HG03139 (cell line): ENCODE measurements around the gene ZFHX2.

Experiments
- ATAC-seq: cut with Tn5 transposase; IDR thresholded peaks from one replicate; pipeline ENCODE4 v1.9.1; 2021; ENCODE audit not compliant: unreplicated experiment

Gene ZFHX2

GRCh38 chr14:23561873-23562821 is 10.6 kb upstream of the ZFHX2 start:
- no peak for ATAC-seq

GRCh38 chr14:23561259-23561658 is 9.7 kb upstream of the ZFHX2 start:
- no peak for ATAC-seq

GRCh38 chr14:23559926-23560520 is 8.5 kb upstream of the ZFHX2 start:
- no peak for ATAC-seq

GRCh38 chr14:23559010-23559925 is 7.7 kb upstream of the ZFHX2 start:
- ATAC-seq = no peak

GRCh38 chr14:23558346-23559009 is 6.9 kb upstream of the ZFHX2 start:
- no peak for ATAC-seq

- ATAC-seq = no peak
Measured at GRCh38 chr14:23557946-23558345, 6.4 kb upstream of the ZFHX2 start.

- ATAC-seq = no peak
Measured at GRCh38 chr14:23557521-23557920, 6.0 kb upstream of the ZFHX2 start.

- ATAC-seq = no peak
Measured at GRCh38 chr14:23556700-23557440, 5.3 kb upstream of the ZFHX2 start.

- peak; percentile 69 for ATAC-seq
Measured at GRCh38 chr14:23555882-23556699, 4.5 kb upstream of the ZFHX2 start, which contains the start of gene THTPA. Gene THTPA (plus strand): TSS chr14:23556271. CDS start chr14:23556758, 487 bp downstream.

GRCh38 chr14:23555533-23555881 is 3.9 kb upstream of the ZFHX2 start:
- no peak for ATAC-seq

- no peak for ATAC-seq
Measured at GRCh38 chr14:23550812-23551265, 726 bp downstream of the ZFHX2 start.

GRCh38 chr14:23550131-23550811 is 1.3 kb downstream of the ZFHX2 start:
- no peak for ATAC-seq

- ATAC-seq = no peak
Measured at GRCh38 chr14:23548351-23549318, 2.9 kb downstream of the ZFHX2 start.

GRCh38 chr14:23547924-23548323 is 3.6 kb downstream of the ZFHX2 start:
- no peak for ATAC-seq

GRCh38 chr14:23546450-23547035 is 5.0 kb downstream of the ZFHX2 start:
- no peak for ATAC-seq

- ATAC-seq = no peak
Measured at GRCh38 chr14:23545740-23546365, 5.7 kb downstream of the ZFHX2 start.
